ENCODE results near the gene RACGAP1.

- no peak for TF ChIP-seq POLR2A (IDR thresholded peaks at IDR 0.05; ENCODE audit: control extremely low read depth in 1 of 2, low read depth in 2 of 2, low read length in 2 of 2)
- TF ChIP-seq SP1 (IDR thresholded peaks at IDR 0.05; ENCODE audit: low read depth, low read length): no peak
- no peak for TF ChIP-seq KDM1A (IDR thresholded peaks at IDR 0.05; ENCODE audit: borderline replicate concordance, low read length)
- no peak for TF ChIP-seq MAX (IDR thresholded peaks at IDR 0.05)
- no peak for TF ChIP-seq CTCF (IDR thresholded peaks at IDR 0.05; ENCODE audit: control extremely low read depth in 1 of 3, insufficient read depth in 1 of 3, low read depth in 1 of 3, low read length in 3 of 3)
- no peak for TF ChIP-seq ATF3 (IDR thresholded peaks at IDR 0.05; ENCODE audit: insufficient read depth, low read depth, low read length)
- no peak for TF ChIP-seq SRF (IDR thresholded peaks at IDR 0.05; ENCODE audit: low read depth, low read length)
- TF ChIP-seq YY1 (IDR thresholded peaks at IDR 0.05; ENCODE audit: low read depth, low read length): no peak
- no peak for TF ChIP-seq JUN (IDR thresholded peaks at IDR 0.05; ENCODE audit: low read depth, low read length)
- TF ChIP-seq HDAC2 (IDR thresholded peaks at IDR 0.05; ENCODE audit: borderline replicate concordance in 1 of 2, low read depth in 2 of 2, low read length in 2 of 2): no peak
- no peak for TF ChIP-seq RBBP5 (IDR thresholded peaks at IDR 0.05; ENCODE audit: borderline replicate concordance, low read depth, low read length)
Observed at GRCh38 chr12:50041962-50042361, 16.7 kb upstream of the RACGAP1 start.
